ENCODE measurements around the gene ZKSCAN2.

Gene ZKSCAN2

DNA sequence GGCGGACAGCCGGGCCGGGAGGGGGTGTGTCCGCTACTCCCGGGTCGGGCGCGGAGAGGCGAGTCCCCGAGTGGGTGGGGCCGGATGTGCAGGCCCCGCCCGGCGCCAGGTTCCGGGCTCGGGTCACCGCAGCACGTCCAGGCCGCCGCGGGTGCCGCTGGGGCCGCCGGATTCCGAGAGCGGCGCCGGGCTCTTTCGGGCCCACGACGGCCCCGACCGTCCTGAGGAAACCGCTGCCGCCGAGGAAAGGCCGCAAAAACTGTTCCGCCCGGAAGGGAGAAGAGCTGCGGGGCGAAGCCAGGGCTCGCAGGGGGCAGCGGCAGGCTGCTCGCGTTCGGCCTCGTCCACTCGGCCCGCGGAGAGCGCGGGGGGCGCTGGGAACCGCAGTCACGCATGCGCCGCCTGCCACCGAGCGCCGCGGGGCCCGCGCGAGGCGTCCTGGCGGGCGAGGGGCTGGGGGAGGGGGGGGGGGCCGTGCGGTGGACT lies at the start of gene ZKSCAN2:
Gene ZKSCAN2, minus strand, starts transcription at position 376 of the 486 bp plus-strand sequence. CDS start 718 bp downstream, outside the sequence.
- Histone ChIP-seq H3K4me3 (ENCODE audit: low read length) (peak within 1 kb of the TSS; percentile 96), H3K4me1 (ENCODE audit: control insufficient read depth, insufficient read depth, low read length) (peaks cover 10% of the 10 kb centered on the region), H3K9ac (ENCODE audit: low read length) (peak within 1 kb of the TSS; percentile 92), H3K27me3 (ENCODE audit: control insufficient read depth, insufficient read depth, low read length) (no peaks in the 10 kb centered on the region), H3K27ac (ENCODE audit: low read depth, low read length) (peak within 1 kb of the TSS; percentile 97), H3K36me3 (ENCODE audit: control insufficient read depth, insufficient read depth, low read length) (peaks cover 4% of the 10 kb centered on the region)

DNA sequence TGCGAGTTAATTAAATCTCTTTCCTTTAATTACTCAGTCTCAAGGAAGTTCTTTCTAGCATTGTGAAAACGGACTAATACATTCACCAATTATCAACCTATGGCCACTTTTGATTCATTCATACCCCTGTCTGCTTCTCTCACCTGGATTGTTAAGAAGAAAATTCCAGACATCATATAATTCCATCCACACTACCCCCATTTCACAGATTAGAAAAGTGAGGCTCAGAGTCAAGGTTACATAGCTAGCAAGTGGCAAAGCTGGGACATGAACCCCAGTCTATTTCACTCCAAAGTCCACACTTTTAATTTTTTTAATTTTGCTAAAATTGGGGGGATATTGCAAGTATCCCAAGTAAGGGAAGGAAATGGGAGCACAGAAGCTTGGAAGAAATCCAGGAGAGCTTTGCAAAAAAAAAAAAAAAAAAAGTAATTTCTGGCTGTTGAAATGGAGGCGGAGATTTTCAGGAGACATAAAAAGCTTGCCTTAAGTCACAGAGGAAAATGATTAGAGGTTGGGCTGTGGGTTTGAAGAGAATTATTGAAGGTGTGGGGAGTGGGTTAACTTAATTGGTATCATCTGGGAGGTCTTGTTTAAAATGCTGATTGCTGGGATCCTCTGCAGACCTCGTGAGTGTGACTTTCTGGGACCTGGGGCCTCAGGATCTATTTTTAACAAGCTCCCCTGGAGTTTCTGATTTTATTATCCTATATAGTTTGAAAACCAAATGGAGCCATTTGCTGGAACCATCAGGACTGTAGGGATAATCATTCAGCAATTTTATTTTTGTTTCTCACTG lies 42.3 kb upstream of the ZKSCAN2 start:
- H3K36me3 ChIP-seq (ENCODE audit: control insufficient read depth, insufficient read depth, low read length), result no peaks in the 10 kb centered on the region
- H3K9ac ChIP-seq (ENCODE audit: low read length), result no peak overlapping the region
- H3K4me3 ChIP-seq (ENCODE audit: low read length), result no peak overlapping the region
- no peaks in the 10 kb centered on the region for H3K27me3 ChIP-seq (ENCODE audit: control insufficient read depth, insufficient read depth, low read length)
- no peaks in the 10 kb centered on the region for H3K4me1 ChIP-seq (ENCODE audit: control insufficient read depth, insufficient read depth, low read length)
- H3K27ac ChIP-seq (ENCODE audit: low read depth, low read length), result no peak overlapping the region

DNA sequence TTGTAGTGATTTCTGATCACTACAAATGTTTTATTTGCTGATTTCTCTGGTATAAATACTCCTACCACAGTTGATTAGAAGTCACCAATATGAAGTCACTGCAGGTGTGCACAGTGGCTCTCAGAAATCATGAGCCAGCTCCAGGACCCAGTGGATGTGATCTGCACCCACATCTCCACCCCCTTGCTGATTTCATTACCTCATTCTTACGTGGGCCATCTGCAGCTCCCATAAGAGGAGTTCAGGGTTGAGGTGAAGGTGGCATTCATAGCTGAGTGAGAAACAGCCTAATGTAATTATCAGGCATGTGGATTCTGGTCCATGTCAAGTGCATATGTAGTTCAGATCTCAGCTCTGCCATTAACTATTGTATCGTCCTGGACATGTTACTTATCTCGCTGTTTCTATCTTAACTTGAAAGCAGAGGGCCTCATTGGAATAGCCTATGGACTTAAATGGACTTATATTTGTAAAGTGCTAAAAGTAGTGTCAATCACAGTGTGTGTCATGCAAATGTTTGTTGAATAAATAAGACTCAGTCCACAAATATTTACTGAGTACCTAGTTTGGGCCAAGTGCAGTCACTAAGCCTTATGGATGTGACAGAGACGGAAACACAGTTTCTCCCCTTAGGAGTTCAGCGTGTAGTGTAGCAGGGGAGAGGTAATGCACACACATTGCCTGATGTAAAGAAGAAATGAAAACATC lies 40.7 kb upstream of the ZKSCAN2 start:
- Histone ChIP-seq H3K27ac (ENCODE audit: low read depth, low read length) (no peak overlapping the region), H3K27me3 (ENCODE audit: control insufficient read depth, insufficient read depth, low read length) (no peaks in the 10 kb centered on the region), H3K4me1 (ENCODE audit: control insufficient read depth, insufficient read depth, low read length) (no peaks in the 10 kb centered on the region), H3K36me3 (ENCODE audit: control insufficient read depth, insufficient read depth, low read length) (no peaks in the 10 kb centered on the region), H3K4me3 (ENCODE audit: low read length) (no peak overlapping the region), H3K9ac (ENCODE audit: low read length) (no peak overlapping the region)

DNA sequence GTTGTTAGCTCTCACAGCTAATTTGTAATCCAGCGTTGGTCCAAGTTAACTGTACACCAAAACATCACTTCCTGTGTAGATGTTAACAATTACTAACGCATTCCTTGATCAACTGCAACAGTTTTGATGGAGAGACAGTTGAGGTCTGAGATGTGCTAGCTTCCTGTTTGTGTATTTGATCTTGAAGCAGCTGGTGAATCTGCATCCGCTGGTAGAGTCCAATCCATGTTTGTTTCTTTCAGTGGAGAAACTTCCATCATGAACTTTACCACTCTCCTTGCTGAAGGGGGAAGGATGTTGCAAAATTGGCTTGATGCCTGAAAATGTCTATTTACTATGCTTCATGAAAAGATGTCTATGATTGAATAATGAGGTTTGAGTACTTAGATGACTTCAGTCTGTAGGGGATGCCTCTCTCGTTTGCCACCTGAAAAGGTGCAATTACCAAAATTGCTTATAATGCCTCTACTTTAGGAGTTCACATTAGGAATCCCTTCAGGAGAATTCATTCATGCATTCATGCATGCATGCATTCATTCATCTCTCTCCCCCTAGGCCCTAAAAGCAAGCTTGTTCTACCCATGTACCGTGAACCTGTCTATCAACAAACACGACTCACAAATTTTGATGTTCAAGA lies 39.6 kb upstream of the ZKSCAN2 start:
- H3K4me3 ChIP-seq (ENCODE audit: low read length), result no peak overlapping the region
- H3K27me3 ChIP-seq (ENCODE audit: control insufficient read depth, insufficient read depth, low read length), result no peaks in the 10 kb centered on the region
- H3K4me1 ChIP-seq (ENCODE audit: control insufficient read depth, insufficient read depth, low read length), result no peaks in the 10 kb centered on the region
- H3K36me3 ChIP-seq (ENCODE audit: control insufficient read depth, insufficient read depth, low read length), result no peaks in the 10 kb centered on the region
- H3K27ac ChIP-seq (ENCODE audit: low read depth, low read length), result no peak overlapping the region
- H3K9ac ChIP-seq (ENCODE audit: low read length), result no peak overlapping the region

DNA sequence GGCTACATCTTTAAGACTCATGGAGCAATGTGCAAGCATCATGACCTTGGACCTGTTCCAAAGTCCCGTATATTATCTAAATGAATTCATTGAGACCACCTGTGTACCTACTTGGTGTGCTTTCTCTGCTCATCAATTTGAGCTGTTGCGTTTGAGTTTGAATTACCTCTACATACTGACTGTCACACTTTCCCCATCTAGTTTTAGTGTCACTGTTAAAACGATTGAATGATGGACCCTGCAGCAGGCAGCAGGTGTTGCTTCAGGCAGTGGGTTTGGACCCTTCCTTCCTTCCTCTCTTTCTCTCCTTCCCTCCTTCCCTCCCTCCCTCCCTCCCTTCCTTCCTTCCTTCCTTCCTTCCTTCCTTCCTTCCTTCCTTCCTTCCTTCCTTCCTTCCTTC lies 33.9 kb upstream of the ZKSCAN2 start:
- Histone ChIP-seq H3K9ac (ENCODE audit: low read length) (no peak overlapping the region), H3K36me3 (ENCODE audit: control insufficient read depth, insufficient read depth, low read length) (no peaks in the 10 kb centered on the region), H3K27me3 (ENCODE audit: control insufficient read depth, insufficient read depth, low read length) (no peaks in the 10 kb centered on the region), H3K27ac (ENCODE audit: low read depth, low read length) (no peak overlapping the region), H3K4me3 (ENCODE audit: low read length) (no peak overlapping the region), H3K4me1 (ENCODE audit: control insufficient read depth, insufficient read depth, low read length) (no peaks in the 10 kb centered on the region)

GRCh38 chr16:25289466-25289865 lies 31.8 kb upstream of the ZKSCAN2 start:
- Histone ChIP-seq H3K9ac (ENCODE audit: low read length) (no peak overlapping the region), H3K36me3 (ENCODE audit: control insufficient read depth, insufficient read depth, low read length) (no peaks in the 10 kb centered on the region), H3K27me3 (ENCODE audit: control insufficient read depth, insufficient read depth, low read length) (no peaks in the 10 kb centered on the region), H3K27ac (ENCODE audit: low read depth, low read length) (no peak overlapping the region), H3K4me3 (ENCODE audit: low read length) (no peak overlapping the region), H3K4me1 (ENCODE audit: control insufficient read depth, insufficient read depth, low read length) (no peaks in the 10 kb centered on the region)

DNA sequence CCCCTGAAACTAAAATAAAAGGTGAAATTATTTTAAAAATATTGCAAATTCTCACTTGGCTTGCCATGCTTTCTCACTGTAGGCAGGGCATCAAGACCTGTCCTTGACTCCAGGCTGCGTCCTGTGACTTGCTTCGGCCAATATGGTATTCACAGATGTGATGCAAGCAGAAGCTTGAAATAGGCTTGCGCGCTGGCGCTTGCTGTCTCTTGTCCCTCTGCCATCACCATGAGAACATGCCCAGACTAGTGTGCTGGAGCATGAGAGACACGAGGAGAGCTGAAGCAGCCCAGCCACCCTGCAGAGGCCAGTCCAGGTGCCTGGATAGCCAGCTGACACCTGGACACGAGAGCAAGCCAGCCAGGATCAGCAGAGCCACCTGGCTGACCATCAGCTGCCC lies 21.8 kb upstream of the ZKSCAN2 start:
- Histone ChIP-seq H3K27me3 (ENCODE audit: control insufficient read depth, insufficient read depth, low read length) (no peaks in the 10 kb centered on the region), H3K9ac (ENCODE audit: low read length) (no peak overlapping the region), H3K27ac (ENCODE audit: low read depth, low read length) (no peak overlapping the region), H3K4me1 (ENCODE audit: control insufficient read depth, insufficient read depth, low read length) (no peaks in the 10 kb centered on the region), H3K4me3 (ENCODE audit: low read length) (no peak overlapping the region), H3K36me3 (ENCODE audit: control insufficient read depth, insufficient read depth, low read length) (no peaks in the 10 kb centered on the region)

DNA sequence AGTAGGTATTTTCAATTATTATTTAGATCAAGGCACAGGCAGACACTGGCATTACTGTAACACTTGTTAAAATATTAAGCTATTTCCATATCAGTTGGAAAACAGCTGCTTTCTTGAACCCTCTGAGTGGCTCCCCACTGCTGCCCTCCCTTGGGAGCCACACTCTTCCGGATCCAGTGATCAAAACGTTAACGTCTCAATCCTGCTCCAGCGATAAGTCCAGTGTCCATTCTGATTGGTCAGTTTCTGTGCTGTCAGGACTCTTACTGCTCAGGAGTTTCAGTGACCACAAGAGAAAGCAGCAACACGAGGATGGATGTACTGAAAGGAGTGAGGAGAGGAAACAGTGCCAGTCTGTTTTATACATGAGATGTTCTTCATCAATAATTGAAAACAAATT lies 13.8 kb upstream of the ZKSCAN2 start:
- no peak overlapping the region for H3K27ac ChIP-seq (ENCODE audit: low read depth, low read length)
- no peaks in the 10 kb centered on the region for H3K4me1 ChIP-seq (ENCODE audit: control insufficient read depth, insufficient read depth, low read length)
- no peak overlapping the region for H3K4me3 ChIP-seq (ENCODE audit: low read length)
- H3K27me3 ChIP-seq (ENCODE audit: control insufficient read depth, insufficient read depth, low read length), result no peaks in the 10 kb centered on the region
- H3K9ac ChIP-seq (ENCODE audit: low read length), result no peak overlapping the region
- no peaks in the 10 kb centered on the region for H3K36me3 ChIP-seq (ENCODE audit: control insufficient read depth, insufficient read depth, low read length)

GRCh38 chr16:25270577-25270976 lies 12.9 kb upstream of the ZKSCAN2 start:
- H3K27me3 ChIP-seq (ENCODE audit: control insufficient read depth, insufficient read depth, low read length), result no peaks in the 10 kb centered on the region
- no peak overlapping the region for H3K27ac ChIP-seq (ENCODE audit: low read depth, low read length)
- no peak overlapping the region for H3K9ac ChIP-seq (ENCODE audit: low read length)
- no peak overlapping the region for H3K4me3 ChIP-seq (ENCODE audit: low read length)
- no peaks in the 10 kb centered on the region for H3K36me3 ChIP-seq (ENCODE audit: control insufficient read depth, insufficient read depth, low read length)
- H3K4me1 ChIP-seq (ENCODE audit: control insufficient read depth, insufficient read depth, low read length), result no peaks in the 10 kb centered on the region

DNA sequence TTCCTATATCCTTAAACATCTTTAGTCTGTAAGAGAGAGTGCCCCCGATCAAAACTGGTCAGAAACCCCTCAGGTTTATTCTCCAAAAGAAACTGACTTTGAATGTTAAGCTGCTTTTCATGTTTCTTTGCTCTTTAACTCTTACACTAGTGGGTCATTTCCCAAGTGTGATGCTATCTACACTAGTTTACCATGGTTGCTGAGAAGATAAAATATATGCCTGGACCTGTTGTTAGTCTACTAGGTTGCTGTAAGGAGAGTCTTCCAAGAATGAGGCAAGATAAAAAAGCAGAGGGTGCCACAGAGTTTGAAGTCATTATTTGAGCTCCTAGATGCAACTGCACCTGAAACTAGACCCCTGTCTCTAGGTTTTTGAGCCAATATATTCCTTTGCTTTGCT lies 12.2 kb upstream of the ZKSCAN2 start:
- H3K36me3 ChIP-seq (ENCODE audit: control insufficient read depth, insufficient read depth, low read length), result no peaks in the 10 kb centered on the region
- no peaks in the 10 kb centered on the region for H3K27me3 ChIP-seq (ENCODE audit: control insufficient read depth, insufficient read depth, low read length)
- H3K27ac ChIP-seq (ENCODE audit: low read depth, low read length), result no peak overlapping the region
- no peak overlapping the region for H3K9ac ChIP-seq (ENCODE audit: low read length)
- no peak overlapping the region for H3K4me3 ChIP-seq (ENCODE audit: low read length)
- no peaks in the 10 kb centered on the region for H3K4me1 ChIP-seq (ENCODE audit: control insufficient read depth, insufficient read depth, low read length)

DNA sequence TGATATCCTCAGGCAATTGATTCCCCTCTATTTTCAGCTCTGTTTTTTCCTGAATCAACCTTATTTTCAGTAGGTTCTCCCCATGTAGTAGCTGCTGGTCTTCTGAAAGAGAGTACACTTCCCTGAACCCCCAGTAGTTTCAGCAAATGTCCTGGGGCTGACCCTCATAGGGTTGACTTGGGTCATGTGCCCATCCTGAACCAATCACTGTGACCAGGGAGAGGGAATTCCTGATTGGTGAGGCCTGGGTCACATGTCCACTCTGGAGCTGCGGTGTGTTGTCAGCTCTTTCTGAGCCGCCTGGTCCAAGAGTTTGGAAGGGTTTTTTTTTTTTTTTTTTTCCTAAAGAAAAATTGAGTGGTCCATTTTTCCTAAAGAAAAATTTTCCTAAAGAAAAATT lies 8.3 kb upstream of the ZKSCAN2 start:
- H3K4me3 ChIP-seq (ENCODE audit: low read length), result no peak overlapping the region
- no peaks in the 10 kb centered on the region for H3K4me1 ChIP-seq (ENCODE audit: control insufficient read depth, insufficient read depth, low read length)
- no peaks in the 10 kb centered on the region for H3K27me3 ChIP-seq (ENCODE audit: control insufficient read depth, insufficient read depth, low read length)
- H3K27ac ChIP-seq (ENCODE audit: low read depth, low read length), result no peak overlapping the region
- no peaks in the 10 kb centered on the region for H3K36me3 ChIP-seq (ENCODE audit: control insufficient read depth, insufficient read depth, low read length)
- H3K9ac ChIP-seq (ENCODE audit: low read length), result no peak overlapping the region

DNA sequence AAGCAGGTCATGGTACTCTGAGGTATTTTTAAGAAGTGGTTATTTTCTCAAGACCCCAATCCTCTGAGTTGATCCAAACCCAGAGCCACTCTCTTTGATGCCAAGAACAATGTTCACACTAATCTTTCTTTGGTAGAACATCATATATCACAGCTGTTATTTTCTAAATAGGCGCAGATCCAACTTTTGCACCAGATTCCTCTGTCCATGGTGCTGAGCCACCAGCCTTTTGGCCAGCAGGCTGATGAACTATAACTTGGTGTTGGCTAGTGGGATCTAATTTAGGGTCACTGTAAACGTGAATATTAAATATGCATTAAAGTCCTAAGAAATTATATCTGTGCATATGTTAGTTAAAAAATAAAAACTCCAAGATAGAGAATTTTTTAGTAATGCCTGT lies 7.0 kb upstream of the ZKSCAN2 start:
- Histone ChIP-seq H3K27ac (ENCODE audit: low read depth, low read length) (no peak overlapping the region), H3K4me1 (ENCODE audit: control insufficient read depth, insufficient read depth, low read length) (no peaks in the 10 kb centered on the region), H3K36me3 (ENCODE audit: control insufficient read depth, insufficient read depth, low read length) (no peaks in the 10 kb centered on the region), H3K9ac (ENCODE audit: low read length) (no peak overlapping the region), H3K4me3 (ENCODE audit: low read length) (no peak overlapping the region), H3K27me3 (ENCODE audit: control insufficient read depth, insufficient read depth, low read length) (no peaks in the 10 kb centered on the region)

All from rectal smooth muscle tissue (tissue), 1 donor.